Skeletal muscle satellite cell (primary cell): Measurements from ENCODE around the gene KRT35.
"Not testable (repeated sequence)": the region's sequence is repeated elsewhere in the genome, so short reads cannot be mapped to it uniquely, and the experiment has no call there.

Experiments used
- H3K27me3 ChIP-seq: 2 replicates; pipeline ENCODE4 v1.7.0; 2013; ENCODE audit warnings: low read length; ENCODE audit not compliant: control insufficient read depth, insufficient read depth
- H3K36me3 ChIP-seq: 2 replicates; pipeline ENCODE4 v1.7.0; 2013; ENCODE audit warnings: mild to moderate bottlenecking, control low read depth, low read length; ENCODE audit not compliant: insufficient read depth
- H3K4me1 ChIP-seq: 2 replicates; pipeline ENCODE4 v1.7.0; 2013; ENCODE audit warnings: low read length; ENCODE audit not compliant: control insufficient read depth, insufficient read depth
- H3K4me2 ChIP-seq: 2 replicates; pipeline ENCODE4 v1.7.0; 2013; ENCODE audit warnings: mild to moderate bottlenecking, low read length
- H3K4me3 ChIP-seq: 2 replicates; pipeline ENCODE4 v1.7.0; 2013; ENCODE audit warnings: low read length
- H3K9ac ChIP-seq: 2 replicates; pipeline ENCODE4 v1.7.0; 2013; ENCODE audit warnings: mild to moderate bottlenecking, low read depth, low read length, moderate library complexity
- H3K9me3 ChIP-seq: replicated peaks from 2 replicates; pipeline ENCODE4 v1.7.0; 2013; ENCODE audit warnings: mild to moderate bottlenecking, control low read depth, low read length

Gene KRT35

GRCh38 chr17:41446806-41447205, 34.1 kb downstream of the KRT35 start:
- H3K36me3 ChIP-seq: no peaks in the 10 kb centered on the region
- H3K9me3 ChIP-seq: peaks cover 4% of the 10 kb centered on the region
- H3K4me3 ChIP-seq: no peak overlapping the region

GRCh38 chr17:41444640-41445039, 36.3 kb downstream of the KRT35 start:
- peaks cover 13% of the 10 kb centered on the region for H3K27me3 ChIP-seq
- peaks cover 11% of the 10 kb centered on the region for H3K4me1 ChIP-seq
- H3K9ac ChIP-seq: no peak overlapping the region
- H3K36me3 ChIP-seq: no peaks in the 10 kb centered on the region
- no peaks in the 10 kb centered on the region for H3K9me3 ChIP-seq
- H3K4me2 ChIP-seq: no peak overlapping the region
- no peak overlapping the region for H3K4me3 ChIP-seq

More at GRCh38 chr17:41446806-41447205, 34.1 kb downstream of the KRT35 start:
- Histone ChIP-seq H3K27me3 (peaks cover 8% of the 10 kb centered on the region), H3K9ac (no peak overlapping the region), H3K4me2 (no peak overlapping the region), H3K4me1 (peaks cover 11% of the 10 kb centered on the region)

GRCh38 chr17:41444186-41444585, 36.8 kb downstream of the KRT35 start:
- H3K4me1 ChIP-seq: peaks cover 11% of the 10 kb centered on the region
- H3K9me3 ChIP-seq: no peaks in the 10 kb centered on the region
- H3K27me3 ChIP-seq: peaks cover 13% of the 10 kb centered on the region
- no peak overlapping the region for H3K4me2 ChIP-seq
- H3K9ac ChIP-seq: no peak overlapping the region
- no peak overlapping the region for H3K4me3 ChIP-seq
- no peaks in the 10 kb centered on the region for H3K36me3 ChIP-seq

GRCh38 chr17:41442739-41443138, 38.2 kb downstream of the KRT35 start:
- H3K9me3 ChIP-seq: no peaks in the 10 kb centered on the region
- peaks cover 11% of the 10 kb centered on the region for H3K4me1 ChIP-seq
- H3K4me2 ChIP-seq: no peak overlapping the region
- no peaks in the 10 kb centered on the region for H3K36me3 ChIP-seq
- peaks cover 16% of the 10 kb centered on the region for H3K27me3 ChIP-seq
- no peak overlapping the region for H3K9ac ChIP-seq
- no peak overlapping the region for H3K4me3 ChIP-seq

- Histone ChIP-seq H3K9me3 (no peaks in the 10 kb centered on the region), H3K4me2 (no peak within 1 kb of the TSS), H3K4me1 (no peaks in the 10 kb centered on the region), H3K4me3 (no peak within 1 kb of the TSS), H3K27me3 (peaks cover 19% of the 10 kb centered on the region), H3K9ac (no peak within 1 kb of the TSS), H3K36me3 (no peaks in the 10 kb centered on the region)
These were observed 40.4 kb downstream of the KRT35 start, which contains the start of gene KRT38 for GRCh38 chr17:41440531-41441033. Gene KRT38 (minus strand): TSS chr17:41440983. CDS start chr17:41440921, 62 bp downstream.

- no peaks in the 10 kb centered on the region for H3K9me3 ChIP-seq
- no peak overlapping the region for H3K9ac ChIP-seq
- H3K4me2 ChIP-seq: no peak overlapping the region
- no peaks in the 10 kb centered on the region for H3K36me3 ChIP-seq
- H3K4me1 ChIP-seq: no peaks in the 10 kb centered on the region
- H3K4me3 ChIP-seq: no peak overlapping the region
- peaks cover 18% of the 10 kb centered on the region for H3K27me3 ChIP-seq
These were observed 41.6 kb downstream of the KRT35 start for GRCh38 chr17:41439375-41439774.

GRCh38 chr17:41437769-41438168, 43.2 kb downstream of the KRT35 start:
- Histone ChIP-seq H3K9me3 (no peaks in the 10 kb centered on the region), H3K27me3 (peaks cover 25% of the 10 kb centered on the region), H3K36me3 (no peaks in the 10 kb centered on the region), H3K4me1 (no peaks in the 10 kb centered on the region), H3K4me2 (no peak overlapping the region), H3K4me3 (no peak overlapping the region), H3K9ac (no peak overlapping the region)

- H3K4me1 ChIP-seq: no peaks in the 10 kb centered on the region
- no peak overlapping the region for H3K4me3 ChIP-seq
- H3K9me3 ChIP-seq: no peaks in the 10 kb centered on the region
- no peak overlapping the region for H3K4me2 ChIP-seq
- peaks cover 22% of the 10 kb centered on the region for H3K27me3 ChIP-seq
- H3K36me3 ChIP-seq: no peaks in the 10 kb centered on the region
- no peak overlapping the region for H3K9ac ChIP-seq
These were observed 43.7 kb downstream of the KRT35 start for GRCh38 chr17:41437254-41437653.

- Histone ChIP-seq H3K9me3 (no peaks in the 10 kb centered on the region), H3K4me3 (no peak overlapping the region), H3K4me1 (no peaks in the 10 kb centered on the region), H3K36me3 (no peaks in the 10 kb centered on the region), H3K27me3 (peaks cover 17% of the 10 kb centered on the region), H3K4me2 (no peak overlapping the region), H3K9ac (no peak overlapping the region)
These were observed 46.5 kb downstream of the KRT35 start for GRCh38 chr17:41434415-41434814.

GRCh38 chr17:41434005-41434404, 46.9 kb downstream of the KRT35 start:
- Histone ChIP-seq H3K9me3 (no peaks in the 10 kb centered on the region), H3K4me2 (no peak overlapping the region), H3K9ac (no peak overlapping the region), H3K27me3 (peaks cover 17% of the 10 kb centered on the region), H3K36me3 (no peaks in the 10 kb centered on the region), H3K4me3 (no peak overlapping the region), H3K4me1 (no peaks in the 10 kb centered on the region)

- Histone ChIP-seq H3K4me2 (no peak overlapping the region), H3K9ac (no peak overlapping the region), H3K27me3 (peaks cover 17% of the 10 kb centered on the region), H3K4me3 (no peak overlapping the region), H3K4me1 (no peaks in the 10 kb centered on the region), H3K36me3 (no peaks in the 10 kb centered on the region), H3K9me3 (no peaks in the 10 kb centered on the region)
These were observed 47.4 kb downstream of the KRT35 start for GRCh38 chr17:41433586-41433985.

- peaks cover 11% of the 10 kb centered on the region for H3K27me3 ChIP-seq
- not testable (repeated sequence) for H3K9me3 ChIP-seq, H3K36me3 ChIP-seq, H3K4me3 ChIP-seq, H3K9ac ChIP-seq, H3K4me2 ChIP-seq, H3K4me1 ChIP-seq
These were observed 50.6 kb downstream of the KRT35 start for GRCh38 chr17:41430376-41430775.
